PFSK-1 (cell line): ENCODE measurements around the gene ATL1.

Experiments used
- FOXP2 ChIP-seq: optimal IDR thresholded peaks from 2 replicates; pipeline ENCODE3; 2011; ENCODE audit warnings: borderline replicate concordance, control low read depth, inconsistent platforms; ENCODE audit not compliant: insufficient read depth; ENCODE audit errors: extremely low read length, extremely low read depth
- POLR2AphosphoS5 ChIP-seq: IDR thresholded peaks from 2 replicates; pipeline ENCODE4 v1.6.1; 2012; ENCODE audit warnings: low read depth, mild to moderate bottlenecking, control low read depth, low read length, moderate library complexity
- REST ChIP-seq, 2 experiments: IDR thresholded peaks; 2 replicates each; pipeline versions ENCODE4 v1.6.1 to v1.8.0; 2011 to 2012; ENCODE audit warnings: low read depth in 2 of 2, low read length in 2 of 2, control low read depth in 1 of 2, inconsistent platforms in 1 of 2, mild to moderate bottlenecking in 1 of 2, moderate library complexity in 1 of 2; ENCODE audit not compliant: insufficient read depth in 1 of 2
- SIN3A ChIP-seq: IDR thresholded peaks from 2 replicates; pipeline ENCODE4 v1.6.1; 2012; ENCODE audit warnings: mild to moderate bottlenecking, low read length, moderate library complexity, borderline replicate concordance; ENCODE audit not compliant: insufficient read depth
- TAF1 ChIP-seq: IDR thresholded peaks from 2 replicates; pipeline ENCODE4 v1.6.1; 2012; ENCODE audit warnings: low read length, control low read depth, borderline replicate concordance; ENCODE audit not compliant: insufficient read depth

ATL1 gene

GRCh38 chr14:50676814-50677516 is 117.0 kb downstream of the ATL1 start:
- no peak for TF ChIP-seq TAF1
- TF ChIP-seq SIN3A = no peak
- TF ChIP-seq REST (IDR thresholded peaks at IDR 0.05; ENCODE audit: insufficient read depth in 1 of 2, low read depth in 2 of 2, low read length in 2 of 2) = no peak
- no peak for TF ChIP-seq POLR2AphosphoS5

GRCh38 chr14:50677527-50678063 is 117.7 kb downstream of the ATL1 start:
- TF ChIP-seq FOXP2 = no peak
- no peak for TF ChIP-seq REST (IDR thresholded peaks at IDR 0.05; ENCODE audit: insufficient read depth in 1 of 2, low read depth in 2 of 2, low read length in 2 of 2)
- no peak for TF ChIP-seq POLR2AphosphoS5
- no peak for TF ChIP-seq TAF1
- TF ChIP-seq SIN3A = no peak

- TF ChIP-seq SIN3A (no peak), TAF1 (no peak), POLR2AphosphoS5 (no peak), REST (IDR thresholded peaks at IDR 0.05; ENCODE audit: insufficient read depth in 1 of 2, low read depth in 2 of 2, low read length in 2 of 2) (no peak), FOXP2 (no peak)
These were observed 118.2 kb downstream of the ATL1 start for GRCh38 chr14:50678163-50678562.

GRCh38 chr14:50679674-50680073 is 119.7 kb downstream of the ATL1 start:
- TF ChIP-seq REST (IDR thresholded peaks at IDR 0.05; ENCODE audit: insufficient read depth in 1 of 2, low read depth in 2 of 2, low read length in 2 of 2) = no peak
